HG02884 (cell line): ENCODE measurements around the gene JPH3.

Source experiments
- ATAC-seq: cut with Tn5 transposase; IDR thresholded peaks from one replicate; pipeline ENCODE4 v1.9.1; 2021; ENCODE audit warnings: mild to moderate bottlenecking, moderate library complexity; ENCODE audit not compliant: unreplicated experiment

The JPH3 gene

GRCh38 chr16:87731607-87732006, 129.3 kb downstream of the JPH3 start:
- no peak for ATAC-seq

- ATAC-seq: no peak
Measured at GRCh38 chr16:87733190-87733589, 130.9 kb downstream of the JPH3 start.

DNA sequence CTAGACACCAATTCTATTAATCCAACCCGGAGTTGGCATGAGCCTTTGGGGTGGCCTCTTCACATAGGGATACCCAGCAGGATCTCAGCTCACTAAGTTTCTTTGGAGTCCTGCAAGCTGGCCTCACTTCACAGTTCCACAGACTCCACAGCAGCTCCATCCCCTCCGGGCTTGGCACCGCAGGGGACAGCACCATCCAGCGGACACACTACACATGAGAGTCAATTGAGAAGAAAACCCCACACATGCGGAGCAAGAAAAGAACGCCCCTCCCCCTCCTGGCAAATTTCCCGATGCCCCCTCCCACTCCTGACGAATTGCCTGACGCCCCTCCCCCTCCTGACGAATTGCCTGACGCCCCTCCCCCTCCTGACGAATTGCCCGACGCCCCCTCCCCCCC, 132.3 kb downstream of the JPH3 start:
- no peak for ATAC-seq

- no peak for ATAC-seq
Measured at GRCh38 chr16:87735270-87736007, 133.1 kb downstream of the JPH3 start.

DNA sequence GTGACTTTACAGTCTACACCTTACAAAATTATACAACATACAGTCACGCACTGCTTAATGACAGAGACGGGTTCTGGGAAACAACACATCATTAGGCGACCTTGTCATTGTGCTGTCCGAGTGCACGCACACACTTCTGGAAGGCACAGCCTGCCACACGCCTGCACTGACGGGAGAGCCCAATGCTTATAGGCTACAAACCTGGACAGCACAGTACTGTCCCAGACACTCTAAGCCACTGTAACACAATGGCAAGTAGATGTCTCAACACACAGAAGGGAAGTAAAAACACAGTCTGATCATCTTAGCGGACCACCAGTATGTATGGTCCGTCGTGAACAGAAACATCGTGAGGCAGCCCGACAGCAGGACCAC, 133.7 kb downstream of the JPH3 start:
- ATAC-seq: no peak

DNA sequence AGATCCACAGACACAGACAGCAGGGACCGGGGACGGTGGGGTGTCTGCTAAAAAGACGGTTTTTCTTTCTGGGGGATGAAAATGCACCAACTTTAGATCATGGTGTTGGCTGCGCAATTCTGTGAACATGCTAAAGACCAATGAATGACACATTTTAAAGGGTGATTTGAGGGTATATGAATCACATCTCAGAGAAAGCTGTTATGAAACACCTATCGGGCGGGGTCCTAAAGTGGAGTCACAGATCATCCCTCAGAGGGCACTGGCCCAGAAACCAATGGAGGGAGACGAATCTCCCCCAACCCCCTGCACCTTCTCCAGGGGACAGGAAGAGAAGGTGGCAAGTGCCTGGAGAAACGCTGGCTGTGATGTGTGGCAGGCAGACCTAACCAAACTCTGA, 137.5 kb downstream of the JPH3 start:
- no peak for ATAC-seq

GRCh38 chr16:87740441-87740840, 138.1 kb downstream of the JPH3 start:
- no peak for ATAC-seq

DNA sequence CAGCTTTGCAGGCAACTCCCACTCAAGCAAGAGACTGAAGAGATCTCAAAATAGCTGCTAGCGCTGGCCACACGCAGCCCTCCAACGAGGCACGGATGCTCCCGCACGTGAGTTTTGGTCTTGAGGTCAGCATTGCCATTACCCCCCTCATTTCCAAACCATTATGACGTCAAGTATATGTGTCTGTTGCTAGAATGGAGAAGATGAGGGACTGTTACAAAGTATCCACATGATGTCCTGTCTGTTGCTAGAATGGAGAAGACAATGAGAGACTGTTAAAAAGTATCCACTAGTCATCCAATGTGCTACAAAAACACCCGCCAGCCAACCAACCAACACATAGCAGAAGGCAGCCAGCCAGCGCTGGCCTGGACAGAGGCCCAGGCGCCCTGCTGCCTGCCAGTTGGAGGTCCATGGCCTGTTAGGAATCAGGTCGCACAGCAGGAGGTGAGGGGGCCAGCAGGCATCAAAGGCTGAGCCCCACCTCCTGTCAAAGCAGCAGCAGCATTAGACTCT, 138.7 kb downstream of the JPH3 start:
- ATAC-seq: no peak

DNA sequence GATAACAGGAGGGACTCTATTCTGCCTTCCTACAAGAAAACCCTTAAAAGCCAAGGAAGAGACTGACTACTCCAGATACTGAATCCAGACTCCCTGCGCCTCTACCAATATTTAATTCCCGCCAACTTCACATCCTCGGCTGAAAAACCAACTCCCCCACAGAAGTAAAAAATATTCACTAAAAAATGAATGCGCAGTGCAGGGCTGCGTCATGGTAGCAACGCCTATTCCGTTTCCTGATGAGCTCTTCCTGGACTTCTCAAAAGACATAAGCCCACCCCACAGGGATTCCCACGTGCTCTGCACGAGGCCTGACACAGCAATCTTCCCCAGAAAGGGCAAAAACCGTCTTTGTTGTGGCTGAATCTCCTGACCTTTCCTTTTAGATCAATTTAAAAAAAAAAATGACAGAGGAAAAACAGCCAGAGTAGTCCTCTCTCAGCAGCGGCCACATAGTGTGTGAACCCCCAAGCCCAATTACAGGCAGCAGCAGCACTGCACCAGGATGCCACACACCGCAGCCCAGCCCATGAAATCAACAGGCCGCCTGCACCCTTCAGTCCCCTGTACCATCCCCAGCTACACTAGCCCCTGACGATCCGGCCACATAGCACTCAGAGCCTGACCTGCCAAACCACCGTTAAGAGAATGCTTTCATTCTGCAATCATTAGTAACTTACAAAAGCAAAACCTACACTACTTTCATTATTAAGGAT, 139.6 kb downstream of the JPH3 start:
- no peak for ATAC-seq

DNA sequence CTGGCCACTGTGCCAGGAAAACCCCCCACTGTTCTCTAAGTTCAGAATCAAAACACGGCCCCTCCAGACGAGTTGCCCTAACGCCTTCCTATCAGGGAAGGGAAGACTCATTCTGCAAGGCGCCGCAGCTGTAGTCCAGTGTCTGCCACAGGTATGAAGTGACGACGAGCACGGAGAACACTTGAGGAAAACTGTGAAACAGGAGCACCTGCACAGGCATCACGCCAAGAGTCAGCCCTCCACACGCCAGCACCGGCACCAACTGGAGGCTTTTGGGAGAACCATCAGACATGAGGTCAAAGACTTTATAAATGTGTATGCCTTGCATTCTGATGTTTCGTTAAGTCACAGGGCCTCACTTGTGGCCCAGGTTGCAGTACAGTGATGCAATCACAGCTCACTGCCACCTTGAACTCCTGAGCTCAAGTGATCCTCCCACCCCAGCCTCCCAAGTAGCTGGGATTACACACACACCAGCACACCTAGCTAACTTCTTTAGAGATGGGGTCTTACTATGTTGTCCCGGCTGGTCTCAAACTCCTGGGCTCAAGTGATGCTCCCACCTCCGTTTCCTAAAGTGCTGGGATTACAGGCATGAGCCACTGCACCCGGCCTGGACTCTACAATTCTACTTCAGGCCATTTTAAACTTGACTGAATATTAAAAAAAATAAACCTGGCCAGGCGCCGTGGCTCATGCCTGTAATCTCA, 140.6 kb downstream of the JPH3 start:
- ATAC-seq: no peak

- ATAC-seq: no peak
Measured at GRCh38 chr16:87744750-87745514, 142.6 kb downstream of the JPH3 start.

DNA sequence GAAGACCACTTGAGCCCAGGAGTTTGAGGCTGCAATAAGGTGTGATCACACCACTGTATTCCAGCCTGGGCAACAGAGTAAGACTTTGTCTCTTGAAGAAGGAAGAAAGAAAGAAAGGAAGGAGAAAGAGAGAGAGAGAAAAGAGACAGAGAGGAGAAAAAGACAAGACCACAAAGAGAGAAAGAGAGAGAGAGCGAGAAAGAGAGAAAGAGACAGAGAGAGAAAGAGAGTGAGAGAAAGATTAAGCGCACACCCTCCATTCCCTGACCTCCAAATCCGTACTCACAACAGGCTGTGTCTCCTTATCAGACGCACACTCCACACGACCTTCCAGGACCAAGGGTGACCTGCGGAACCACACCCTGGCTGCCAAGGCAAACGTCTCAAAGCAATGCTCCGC, 143.9 kb downstream of the JPH3 start:
- ATAC-seq: no peak
